ENCODE measurements around the gene DACT2.

The DACT2 gene

GRCh38 chr6:168265394-168265793 is 54.2 kb downstream of the DACT2 start:
- H3K27me3 ChIP-seq (ENCODE audit: insufficient read depth, low read length): no peaks in the 10 kb centered on the region
- H3K4me1 ChIP-seq (ENCODE audit: insufficient read depth, low read length): no peaks in the 10 kb centered on the region
- no peak overlapping the region for H3K4me3 ChIP-seq (ENCODE audit: low read length)
- H3K36me3 ChIP-seq (ENCODE audit: insufficient read depth, low read length): no peaks in the 10 kb centered on the region
- no peak overlapping the region for H2AFZ ChIP-seq (ENCODE audit: low read depth, low read length)
- no peaks in the 10 kb centered on the region for H3K9me3 ChIP-seq (ENCODE audit: low read length)

- no peaks in the 10 kb centered on the region for H3K9me3 ChIP-seq (ENCODE audit: low read length)
- no peaks in the 10 kb centered on the region for H3K27me3 ChIP-seq (ENCODE audit: insufficient read depth, low read length)
- H2AFZ ChIP-seq (ENCODE audit: low read depth, low read length): no peak overlapping the region
- no peaks in the 10 kb centered on the region for H3K4me1 ChIP-seq (ENCODE audit: insufficient read depth, low read length)
- no peaks in the 10 kb centered on the region for H3K36me3 ChIP-seq (ENCODE audit: insufficient read depth, low read length)
- H3K4me3 ChIP-seq (ENCODE audit: low read length): no peak overlapping the region
These were observed 54.8 kb downstream of the DACT2 start for GRCh38 chr6:168264593-168265335.

- no peaks in the 10 kb centered on the region for H3K36me3 ChIP-seq (ENCODE audit: insufficient read depth, low read length)
- no peaks in the 10 kb centered on the region for H3K9me3 ChIP-seq (ENCODE audit: low read length)
- H3K27me3 ChIP-seq (ENCODE audit: insufficient read depth, low read length): no peaks in the 10 kb centered on the region
- H3K4me3 ChIP-seq (ENCODE audit: low read length): no peak overlapping the region
- no peak overlapping the region for H2AFZ ChIP-seq (ENCODE audit: low read depth, low read length)
- no peaks in the 10 kb centered on the region for H3K4me1 ChIP-seq (ENCODE audit: insufficient read depth, low read length)
These were observed 56.1 kb downstream of the DACT2 start for GRCh38 chr6:168263351-168263905.

GRCh38 chr6:168261234-168261633 is 58.3 kb downstream of the DACT2 start:
- Histone ChIP-seq H2AFZ (ENCODE audit: low read depth, low read length) (no peak overlapping the region), H3K4me3 (ENCODE audit: low read length) (no peak overlapping the region), H3K4me1 (ENCODE audit: insufficient read depth, low read length) (no peaks in the 10 kb centered on the region), H3K36me3 (ENCODE audit: insufficient read depth, low read length) (no peaks in the 10 kb centered on the region), H3K9me3 (ENCODE audit: low read length) (no peaks in the 10 kb centered on the region), H3K27me3 (ENCODE audit: insufficient read depth, low read length) (no peaks in the 10 kb centered on the region)

- no peak overlapping the region for H3K4me3 ChIP-seq (ENCODE audit: low read length)
- no peak overlapping the region for H2AFZ ChIP-seq (ENCODE audit: low read depth, low read length)
- H3K9me3 ChIP-seq (ENCODE audit: low read length): peaks cover 3% of the 10 kb centered on the region
- no peaks in the 10 kb centered on the region for H3K27me3 ChIP-seq (ENCODE audit: insufficient read depth, low read length)
- no peaks in the 10 kb centered on the region for H3K4me1 ChIP-seq (ENCODE audit: insufficient read depth, low read length)
- H3K36me3 ChIP-seq (ENCODE audit: insufficient read depth, low read length): no peaks in the 10 kb centered on the region
These were observed 59.1 kb downstream of the DACT2 start for GRCh38 chr6:168260420-168260987.

GRCh38 chr6:168258795-168259194 is 60.8 kb downstream of the DACT2 start:
- Histone ChIP-seq H3K9me3 (ENCODE audit: low read length) (peaks cover 7% of the 10 kb centered on the region), H2AFZ (ENCODE audit: low read depth, low read length) (no peak overlapping the region), H3K27me3 (ENCODE audit: insufficient read depth, low read length) (no peaks in the 10 kb centered on the region), H3K4me3 (ENCODE audit: low read length) (no peak overlapping the region), H3K4me1 (ENCODE audit: insufficient read depth, low read length) (no peaks in the 10 kb centered on the region), H3K36me3 (ENCODE audit: insufficient read depth, low read length) (no peaks in the 10 kb centered on the region)

GRCh38 chr6:168256940-168257339 is 62.6 kb downstream of the DACT2 start:
- no peak overlapping the region for H3K4me3 ChIP-seq (ENCODE audit: low read length)

More at GRCh38 chr6:168256940-168257339, 62.6 kb downstream of the DACT2 start:
- H3K9me3 ChIP-seq (ENCODE audit: low read length): peaks cover 7% of the 10 kb centered on the region
- no peaks in the 10 kb centered on the region for H3K27me3 ChIP-seq (ENCODE audit: insufficient read depth, low read length)
- H3K36me3 ChIP-seq (ENCODE audit: insufficient read depth, low read length): no peaks in the 10 kb centered on the region
- H3K4me1 ChIP-seq (ENCODE audit: insufficient read depth, low read length): no peaks in the 10 kb centered on the region
- H2AFZ ChIP-seq (ENCODE audit: low read depth, low read length): no peak overlapping the region
